ENCODE results near the gene PTHLH.

Gene PTHLH

GRCh38 chr12:27975222-27976136 lies 2.9 kb upstream of the PTHLH start:
- no peak for DNase-seq (ENCODE audit: low read depth in 2 of 2, low spot score in 1 of 2)

GRCh38 chr12:27974735-27975221 lies 2.2 kb upstream of the PTHLH start:
- no peak for DNase-seq (ENCODE audit: low read depth in 2 of 2, low spot score in 1 of 2)

- no peak for DNase-seq (ENCODE audit: low read depth in 2 of 2, low spot score in 1 of 2)
These were observed 956 bp upstream of the PTHLH start for GRCh38 chr12:27973487-27973890.

- no peak for DNase-seq (ENCODE audit: low read depth in 2 of 2, low spot score in 1 of 2)
These were observed 927 bp downstream of the PTHLH start for GRCh38 chr12:27971606-27972005.

- no peak for DNase-seq (ENCODE audit: low read depth in 2 of 2, low spot score in 1 of 2)
These were observed 1.4 kb downstream of the PTHLH start for GRCh38 chr12:27971121-27971489.

- DNase-seq (ENCODE audit: low read depth in 2 of 2, low spot score in 1 of 2) = no peak
These were observed 2.0 kb downstream of the PTHLH start for GRCh38 chr12:27970401-27971120.

GRCh38 chr12:27969624-27970400 lies 2.7 kb downstream of the PTHLH start:
- no peak for DNase-seq (ENCODE audit: low read depth in 2 of 2, low spot score in 1 of 2)

GRCh38 chr12:27968972-27969623 lies 3.4 kb downstream of the PTHLH start:
- no peak for DNase-seq (ENCODE audit: low read depth in 2 of 2, low spot score in 1 of 2)

- DNase-seq (ENCODE audit: low read depth in 2 of 2, low spot score in 1 of 2) = no peak
These were observed 4.9 kb downstream of the PTHLH start for GRCh38 chr12:27967551-27968054.

- no peak for DNase-seq (ENCODE audit: low read depth in 2 of 2, low spot score in 1 of 2)
These were observed 5.7 kb downstream of the PTHLH start for GRCh38 chr12:27966870-27967269.

- DNase-seq (ENCODE audit: low read depth in 2 of 2, low spot score in 1 of 2) = no peak
These were observed 6.6 kb downstream of the PTHLH start for GRCh38 chr12:27965966-27966365.

GRCh38 chr12:27965411-27965810 lies 7.1 kb downstream of the PTHLH start:
- no peak for DNase-seq (ENCODE audit: low read depth in 2 of 2, low spot score in 1 of 2)

GRCh38 chr12:27964123-27964522 lies 8.4 kb downstream of the PTHLH start:
- no peak for DNase-seq (ENCODE audit: low read depth in 2 of 2, low spot score in 1 of 2)

GRCh38 chr12:27960821-27961220 lies 11.7 kb downstream of the PTHLH start:
- DNase-seq (ENCODE audit: low read depth in 2 of 2, low spot score in 1 of 2) = no peak

- DNase-seq (ENCODE audit: low read depth in 2 of 2, low spot score in 1 of 2) = no peak
These were observed 13.9 kb downstream of the PTHLH start for GRCh38 chr12:27958675-27959074.

GRCh38 chr12:27957366-27957765 lies 15.2 kb downstream of the PTHLH start:
- no peak for DNase-seq (ENCODE audit: low read depth in 2 of 2, low spot score in 1 of 2)

- DNase-seq (ENCODE audit: low read depth in 2 of 2, low spot score in 1 of 2) = no peak
These were observed 18.7 kb downstream of the PTHLH start for GRCh38 chr12:27953817-27954216.

- DNase-seq (ENCODE audit: low read depth in 2 of 2, low spot score in 1 of 2) = no peak
These were observed 19.2 kb downstream of the PTHLH start for GRCh38 chr12:27953348-27953747.

- no peak for DNase-seq (ENCODE audit: low read depth in 2 of 2, low spot score in 1 of 2)
These were observed 20.0 kb downstream of the PTHLH start for GRCh38 chr12:27952510-27952909.

GRCh38 chr12:27951898-27952297 lies 20.6 kb downstream of the PTHLH start:
- DNase-seq (ENCODE audit: low read depth in 2 of 2, low spot score in 1 of 2) = no peak

- no peak for DNase-seq (ENCODE audit: low read depth in 2 of 2, low spot score in 1 of 2)
These were observed 26.1 kb downstream of the PTHLH start for GRCh38 chr12:27946421-27946820.

Measured in stimulated activated CD8-positive, alpha-beta memory T cell treated with anti-CD3 and anti-CD28 coated beads, Interleukin-4, amount 100 ng/mL, for 1 hour (primary cell).